Measurements from ENCODE around the gene LIN54. TPM values are rescaled to one million over a fixed set of nuclear protein-coding genes. Genes with fewer than 3 reads are reported as not detected.

The LIN54 gene
- total and polyA plus RNA-seq, 2 of the 13 experiments (the other 11 are each of a cell fraction or from before 2014, with no cell fraction given) = 25.2 to 32.9 TPM

- TF ChIP-seq MTERF4 (CRISPR knock-in tag; IDR thresholded peaks at IDR 0.05) (no peak), ZBTB7B (CRISPR knock-in tag; IDR thresholded peaks at IDR 0.05) (no peak), HNF4G (IDR thresholded peaks at IDR 0.05; ENCODE audit: borderline replicate concordance, low read depth, low read length) (peak; percentile 97), HNF4G (CRISPR knock-in tag; IDR thresholded peaks at IDR 0.05; ENCODE audit: borderline replicate concordance, low read depth) (no peak; the same call in 1 of the 2 replicates), XRCC5 (optimal IDR thresholded peaks at IDR 0.05; ENCODE audit: low read length) (no peak), ZBTB42 (CRISPR knock-in tag; IDR thresholded peaks at IDR 0.05) (no peak), ZNF615 (CRISPR knock-in tag; IDR thresholded peaks at IDR 0.05; ENCODE audit: borderline replicate concordance) (no peak), DBP (CRISPR knock-in tag; IDR thresholded peaks at IDR 0.05; ENCODE audit: not compliant biosample characterization) (no peak), ZNF737 (CRISPR knock-in tag; IDR thresholded peaks at IDR 0.05; ENCODE audit: borderline replicate concordance) (no peak), SMYD3 (CRISPR knock-in tag; IDR thresholded peaks at IDR 0.05) (no peak), SMC3 (IDR thresholded peaks at IDR 0.05; ENCODE audit: low read length) (no peak), SAP130 (CRISPR knock-in tag; IDR thresholded peaks at IDR 0.05; ENCODE audit: low read depth) (peak; percentile 96), ARNT2 (CRISPR knock-in tag; IDR thresholded peaks at IDR 0.05; ENCODE audit: low read depth) (peak; percentile 57), ZBTB26 (CRISPR knock-in tag; IDR thresholded peaks at IDR 0.05; ENCODE audit: borderline replicate concordance) (no peak), CENPT (CRISPR knock-in tag; IDR thresholded peaks at IDR 0.05; ENCODE audit: low read depth) (no peak; the same call in 1 of the 2 replicates), HNF4A (CRISPR knock-in tag; IDR thresholded peaks at IDR 0.05) (peak; percentile 89), CAMTA2 (CRISPR knock-in tag; IDR thresholded peaks at IDR 0.05; ENCODE audit: borderline replicate concordance) (no peak)
- TF ChIP-seq, protein P1, sequence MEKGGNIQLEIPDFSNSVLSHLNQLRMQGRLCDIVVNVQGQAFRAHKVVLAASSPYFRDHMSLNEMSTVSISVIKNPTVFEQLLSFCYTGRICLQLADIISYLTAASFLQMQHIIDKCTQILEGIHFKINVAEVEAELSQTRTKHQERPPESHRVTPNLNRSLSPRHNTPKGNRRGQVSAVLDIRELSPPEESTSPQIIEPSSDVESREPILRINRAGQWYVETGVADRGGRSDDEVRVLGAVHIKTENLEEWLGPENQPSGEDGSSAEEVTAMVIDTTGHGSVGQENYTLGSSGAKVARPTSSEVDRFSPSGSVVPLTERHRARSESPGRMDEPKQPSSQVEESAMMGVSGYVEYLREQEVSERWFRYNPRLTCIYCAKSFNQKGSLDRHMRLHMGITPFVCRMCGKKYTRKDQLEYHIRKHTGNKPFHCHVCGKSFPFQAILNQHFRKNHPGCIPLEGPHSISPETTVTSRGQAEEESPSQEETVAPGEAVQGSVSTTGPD (CRISPR knock-in tag; IDR thresholded peaks at IDR 0.05) = no peak
- TF ChIP-seq, protein P2, sequence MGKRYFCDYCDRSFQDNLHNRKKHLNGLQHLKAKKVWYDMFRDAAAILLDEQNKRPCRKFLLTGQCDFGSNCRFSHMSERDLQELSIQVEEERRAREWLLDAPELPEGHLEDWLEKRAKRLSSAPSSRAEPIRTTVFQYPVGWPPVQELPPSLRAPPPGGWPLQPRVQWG (CRISPR knock-in tag; IDR thresholded peaks at IDR 0.05; ENCODE audit: borderline replicate concordance, low read depth) = no peak
- TF ChIP-seq, protein P3, sequence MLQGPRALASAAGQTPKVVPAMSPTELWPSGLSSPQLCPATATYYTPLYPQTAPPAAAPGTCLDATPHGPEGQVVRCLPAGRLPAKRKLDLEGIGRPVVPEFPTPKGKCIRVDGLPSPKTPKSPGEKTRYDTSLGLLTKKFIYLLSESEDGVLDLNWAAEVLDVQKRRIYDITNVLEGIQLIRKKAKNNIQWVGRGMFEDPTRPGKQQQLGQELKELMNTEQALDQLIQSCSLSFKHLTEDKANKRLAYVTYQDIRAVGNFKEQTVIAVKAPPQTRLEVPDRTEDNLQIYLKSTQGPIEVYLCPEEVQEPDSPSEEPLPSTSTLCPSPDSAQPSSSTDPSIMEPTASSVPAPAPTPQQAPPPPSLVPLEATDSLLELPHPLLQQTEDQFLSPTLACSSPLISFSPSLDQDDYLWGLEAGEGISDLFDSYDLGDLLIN (CRISPR knock-in tag; IDR thresholded peaks at IDR 0.05; ENCODE audit: borderline replicate concordance) = no peak
- TF ChIP-seq, protein P4, sequence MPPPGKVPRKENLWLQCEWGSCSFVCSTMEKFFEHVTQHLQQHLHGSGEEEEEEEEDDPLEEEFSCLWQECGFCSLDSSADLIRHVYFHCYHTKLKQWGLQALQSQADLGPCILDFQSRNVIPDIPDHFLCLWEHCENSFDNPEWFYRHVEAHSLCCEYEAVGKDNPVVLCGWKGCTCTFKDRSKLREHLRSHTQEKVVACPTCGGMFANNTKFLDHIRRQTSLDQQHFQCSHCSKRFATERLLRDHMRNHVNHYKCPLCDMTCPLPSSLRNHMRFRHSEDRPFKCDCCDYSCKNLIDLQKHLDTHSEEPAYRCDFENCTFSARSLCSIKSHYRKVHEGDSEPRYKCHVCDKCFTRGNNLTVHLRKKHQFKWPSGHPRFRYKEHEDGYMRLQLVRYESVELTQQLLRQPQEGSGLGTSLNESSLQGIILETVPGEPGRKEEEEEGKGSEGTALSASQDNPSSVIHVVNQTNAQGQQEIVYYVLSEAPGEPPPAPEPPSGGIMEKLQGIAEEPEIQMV (CRISPR knock-in tag; IDR thresholded peaks at IDR 0.05; ENCODE audit: low read depth) = 0 out of 2 replicates have a peak, but pooled peaks have one; percentile 39
Observed at GRCh38 chr4:83010522-83011318, at the start of gene LIN54 (continued).
